H1 (cell line): ENCODE data around the gene PIGV. TPM values are rescaled to one million over a fixed set of nuclear protein-coding genes. Genes with fewer than 3 reads are reported as not detected.
"Not testable (repeated sequence)": the region's sequence is repeated elsewhere in the genome, so short reads cannot be mapped to it uniquely, and the experiment has no call there.

Experiments
- CTCF ChIA-PET: fragments of 300-600 bp; sonication (Branson Sonifier 250); formaldehyde crosslinking; loops from one replicate; lab custom pipeline; 2021; ENCODE audit not compliant: partially characterized antibody; lab: Charles Lee
- POLR2A ChIA-PET: fragments of 300-600 bp; sonication (Branson Sonifier 250); formaldehyde crosslinking; loops from one replicate; lab custom pipeline; 2021; ENCODE audit warnings: inconsistent platforms; ENCODE audit not compliant: partially characterized antibody; lab: Charles Lee
- DNase-seq, 2 experiments: peaks; one replicate each; pipeline versions ENCODE4 v3.0.0 to v3.0.0-alpha.2; 2010 to 2022; ENCODE audit warnings: low spot score in 2 of 2, low read depth in 1 of 2, mixed read lengths in 1 of 2
- FAIRE-seq: peaks from 2 replicates; lab custom pipeline; 2011; peaks lifted over from hg19 to GRCh38; lab: Jason Lieb, UNC
- H2AFZ ChIP-seq: 2 replicates; pipeline ENCODE4 v1.8.1; 2012; ENCODE audit warnings: low read length, inconsistent platforms
- H2AK5ac ChIP-seq: 2 replicates; pipeline ENCODE4 v1.6.1; 2013; ENCODE audit warnings: low read depth, low read length
- H2BK120ac ChIP-seq: replicated peaks from 2 replicates; pipeline ENCODE3; 2013; ENCODE audit warnings: low read depth, low read length, inconsistent platforms
- H2BK12ac ChIP-seq: 2 replicates; pipeline ENCODE4 v1.6.1; 2013; ENCODE audit warnings: low read depth, low read length
- H2BK15ac ChIP-seq: 2 replicates; pipeline ENCODE4 v1.6.1; 2013; ENCODE audit warnings: low read length
- H2BK20ac ChIP-seq: 2 replicates; pipeline ENCODE4 v1.6.1; 2013; ENCODE audit warnings: low read length
- H2BK5ac ChIP-seq: 2 replicates; pipeline ENCODE4 v1.6.1; 2013; ENCODE audit warnings: low read depth, low read length
- H3K14ac ChIP-seq: 2 replicates; pipeline ENCODE4 v1.6.1; 2013; ENCODE audit warnings: inconsistent platforms; ENCODE audit not compliant: insufficient read length
- H3K18ac ChIP-seq: 2 replicates; pipeline ENCODE4 v1.6.1; 2013; ENCODE audit warnings: low read length; ENCODE audit errors: extremely low read depth
- H3K23ac ChIP-seq: 2 replicates; pipeline ENCODE4 v1.6.1; 2013; ENCODE audit warnings: inconsistent platforms; ENCODE audit not compliant: insufficient read length
- H3K23me2 ChIP-seq: 2 replicates; pipeline ENCODE4 v1.6.1; 2013; ENCODE audit warnings: low read depth, low read length
- H3K27ac ChIP-seq: 2 replicates; pipeline ENCODE4 v1.6.1; 2011; ENCODE audit warnings: low read depth, low read length, inconsistent platforms
- H3K27me3 ChIP-seq, 4 experiments: replicated peaks in 1 of 4; 1 replicate in 1 of 4; 2 replicates in 3 of 4; pipeline versions ENCODE4 v1.6.1 to v1.8.1; 2011 to 2013; ENCODE audit warnings: low read length in 3 of 4, mild to moderate bottlenecking in 3 of 4, inconsistent platforms in 2 of 4, mixed read lengths in 2 of 4, moderate library complexity in 1 of 4; ENCODE audit not compliant: control insufficient read depth in 3 of 4, insufficient read depth in 3 of 4; ENCODE audit errors: extremely low read depth in 1 of 4
- H3K36me3 ChIP-seq, 4 experiments: 2 replicates each; pipeline versions ENCODE4 v1.6.1 to v1.8.1; 2011 to 2013; ENCODE audit warnings: mild to moderate bottlenecking in 4 of 4, low read length in 3 of 4, moderate library complexity in 2 of 4, control low read depth in 1 of 4, inconsistent platforms in 1 of 4; ENCODE audit not compliant: insufficient read depth in 4 of 4, control insufficient read depth in 2 of 4
- H3K4ac ChIP-seq: replicated peaks from 2 replicates; pipeline ENCODE3; 2013; ENCODE audit warnings: low read length, low read depth, mixed read lengths, inconsistent platforms; ENCODE audit not compliant: insufficient read length
- H3K4me1 ChIP-seq, 4 experiments: replicated peaks in 1 of 4; 1 replicate in 1 of 4; 2 replicates in 3 of 4; pipeline versions ENCODE4 v1.6.1 to v1.8.1; 2011 to 2013; ENCODE audit warnings: low read length in 3 of 4, inconsistent platforms in 2 of 4, mixed read lengths in 1 of 4; ENCODE audit not compliant: insufficient read depth in 4 of 4, control insufficient read depth in 3 of 4
- H3K4me2 ChIP-seq, 2 experiments: 2 replicates each; pipeline versions ENCODE4 v1.6.1 to v1.8.1; 2011 to 2013; ENCODE audit warnings: low read depth in 2 of 2, low read length in 2 of 2, control low read depth in 1 of 2, inconsistent platforms in 1 of 2, mild to moderate bottlenecking in 1 of 2; ENCODE audit not compliant: insufficient read depth in 1 of 2
- H3K4me3 ChIP-seq, 4 experiments: fragments of 200-600, 300-600 bp in 1 of 4; sonication (generic), shearing (Covaris generic), sonication (Bioruptor Twin) in 1 of 4; 2 replicates each; pipeline versions ENCODE4 v1.5.1 to v1.8.1; 2011 to 2016; ENCODE audit warnings: low read length in 4 of 4, low read depth in 3 of 4, control low read depth in 2 of 4, inconsistent platforms in 2 of 4, mild to moderate bottlenecking in 2 of 4, mixed read lengths in 1 of 4, moderate library complexity in 1 of 4; ENCODE audit not compliant: insufficient read depth in 2 of 4; ENCODE audit errors: extremely low read depth in 1 of 4
- H3K56ac ChIP-seq: replicated peaks from 2 replicates; pipeline ENCODE3; 2013; ENCODE audit warnings: low read depth, mild to moderate bottlenecking, mixed read lengths, low read length, inconsistent platforms; ENCODE audit not compliant: insufficient read length
- H3K79me1 ChIP-seq: 2 replicates; pipeline ENCODE4 v1.6.1; 2013; ENCODE audit warnings: low read depth, low read length, control low read depth
- H3K79me2 ChIP-seq, 2 experiments: 2 replicates each; pipeline versions ENCODE4 v1.6.1 to v1.8.1; 2012 to 2013; ENCODE audit warnings: low read length in 2 of 2, mild to moderate bottlenecking in 2 of 2, inconsistent platforms in 1 of 2; ENCODE audit not compliant: insufficient read depth in 2 of 2, control insufficient read depth in 1 of 2
- H3K9ac ChIP-seq, 4 experiments: replicated peaks in 1 of 4; 1 replicate in 1 of 4; 2 replicates in 3 of 4; pipeline versions ENCODE4 v1.6.1 to v1.8.1; 2011 to 2013; ENCODE audit warnings: low read depth in 3 of 4, low read length in 3 of 4, control low read depth in 2 of 4, mild to moderate bottlenecking in 2 of 4, moderate library complexity in 2 of 4, inconsistent platforms in 1 of 4; ENCODE audit errors: extremely low read depth in 1 of 4
- H3K9me3 ChIP-seq, 2 experiments: 2 replicates each; pipeline versions ENCODE4 v1.6.1 to v1.8.1; 2012 to 2013; ENCODE audit warnings: mild to moderate bottlenecking in 2 of 2, moderate library complexity in 2 of 2, control low read depth in 1 of 2, inconsistent platforms in 1 of 2, low read depth in 1 of 2, low read length in 1 of 2, mixed read lengths in 1 of 2; ENCODE audit not compliant: insufficient read depth in 2 of 2
- H4K20me1 ChIP-seq, 2 experiments: replicated peaks in 1 of 2; 2 replicates each; pipeline versions ENCODE3 to v1.8.1; 2011 to 2013; ENCODE audit warnings: inconsistent platforms in 2 of 2, low read length in 2 of 2, mild to moderate bottlenecking in 1 of 2; ENCODE audit not compliant: insufficient read depth in 2 of 2, control insufficient read depth in 1 of 2
- H4K5ac ChIP-seq: 2 replicates; pipeline ENCODE4 v1.6.1; 2013; ENCODE audit warnings: low read length, low read depth, mixed read lengths, inconsistent platforms; ENCODE audit not compliant: insufficient read length
- H4K8ac ChIP-seq: 2 replicates; pipeline ENCODE4 v1.8.0; 2013; ENCODE audit warnings: mild to moderate bottlenecking, moderate library complexity, low read length, inconsistent platforms; ENCODE audit not compliant: insufficient read depth; ENCODE audit errors: extremely low read depth
- H4K91ac ChIP-seq: replicated peaks from 2 replicates; pipeline ENCODE3; 2013; ENCODE audit warnings: low read length, mixed read lengths, inconsistent platforms; ENCODE audit not compliant: insufficient read length
- MAFK ChIP-seq: IDR thresholded peaks from 2 replicates; pipeline ENCODE4 v1.6.1; 2012; ENCODE audit warnings: low read depth, mild to moderate bottlenecking, improper control_type of control experiment, low read length
- WGBS, 2 experiments: shearing (Covaris generic) in 1 of 2; methylation state at CpG; one replicate each; pipeline versions ENCODE4 v1.1.6 to v1.1.7; 2013 to 2015; ENCODE audit warnings: low lambda C conversion rate in 2 of 2, mixed read lengths in 2 of 2, inconsistent platforms in 1 of 2, low coverage in 1 of 2, missing lambda C conversion rate in 1 of 2; ENCODE audit not compliant: insufficient replicate concordance in 2 of 2, insufficient coverage in 1 of 2, insufficient read length in 1 of 2; ENCODE audit errors: extremely low coverage in 1 of 2, missing lambda C conversion rate in 1 of 2; 5-methylcytosine and 5-hydroxymethylcytosine counted together
- polyA plus RNA-seq, 7 experiments: library from polyadenylated mRNA; depleted of rRNA in 3 of 7; stranded (reverse) in 5 of 7; unstranded in 2 of 7; fragments of >200 nt in 5 of 7; fragments of 200-250 nt in 2 of 7; gene quantifications; 1 replicate in 5 of 7; 2 replicates in 1 of 7; 4 replicates in 1 of 7; pipeline versions ENCODE4 v1.2.1 to v1.2.3, GENCODE V29; 2011 to 2013; ENCODE audit warnings: missing spikeins in 2 of 7, mixed read lengths in 2 of 7
- total RNA-seq: library from RNA; stranded (reverse); fragmentation: NEBNext Ultra II Directional; extraction: Animal tissue kit (Norgen Biotek cat#: 25700); gene quantifications from 2 replicates; pipeline ENCODE4 v1.2.1, GENCODE V29; 2021

PIGV gene
- total and polyA plus RNA-seq, 2 of the 8 experiments (the other 6 are each of a cell fraction or from before 2014, with no cell fraction given), result 8.5 to 20.9 TPM

DNA sequence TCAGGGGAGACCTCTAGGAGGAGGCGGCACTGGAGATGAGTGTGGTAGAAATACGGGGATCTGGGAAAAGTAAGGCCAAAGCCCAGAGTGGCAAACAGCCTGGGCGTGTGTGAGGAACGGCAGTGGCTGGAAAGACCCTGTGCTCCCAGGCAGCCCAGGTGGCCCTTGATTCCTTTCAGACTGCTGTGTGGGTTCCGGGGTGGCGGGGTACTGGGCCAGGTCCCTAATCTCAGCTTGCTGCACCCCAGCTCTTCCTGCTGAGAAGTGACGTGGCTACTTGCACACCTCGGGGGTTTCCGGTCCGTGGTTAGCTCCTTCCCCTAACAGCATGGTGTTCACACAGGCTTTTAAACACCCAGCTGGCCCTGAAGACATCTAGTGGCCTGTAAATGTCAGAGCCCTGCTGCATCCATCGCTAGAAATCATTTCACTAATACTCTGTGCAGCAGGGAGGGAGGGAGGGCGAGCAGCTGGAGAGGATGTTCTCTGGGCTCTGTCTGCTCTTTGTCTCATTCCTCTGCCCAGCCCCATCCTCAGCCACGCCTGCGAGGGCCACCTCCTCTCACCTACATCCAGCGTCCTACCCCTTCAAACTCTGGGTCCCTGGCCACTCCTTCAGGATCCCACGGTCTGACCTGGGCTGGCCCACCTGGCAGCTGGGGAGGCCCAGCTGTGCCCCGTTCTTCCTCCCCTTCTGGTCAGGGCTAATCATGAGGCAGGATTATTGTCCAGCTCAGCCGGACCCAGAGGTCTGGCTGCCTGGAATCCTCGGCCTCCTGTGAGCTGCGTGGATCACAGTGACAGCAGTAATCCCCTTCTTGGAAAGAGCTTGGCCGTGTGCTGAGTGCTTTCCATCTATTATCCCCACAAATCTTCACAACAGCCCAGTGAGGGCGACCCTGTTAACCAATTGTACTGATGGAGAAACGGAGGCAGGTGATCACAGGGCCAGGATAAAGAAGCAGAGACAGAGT, 46.0 kb downstream of the PIGV start (continued):
- no peak for TF ChIP-seq MAFK

- H3K56ac ChIP-seq, H2BK12ac ChIP-seq, H2BK5ac ChIP-seq, FAIRE-seq, H3K9ac ChIP-seq, H3K23ac ChIP-seq, H4K91ac ChIP-seq, H2BK20ac ChIP-seq, DNase-seq, H3K4me2 ChIP-seq, H4K5ac ChIP-seq, H3K14ac ChIP-seq, H3K79me2 ChIP-seq, H4K20me1 ChIP-seq, POLR2A ChIA-PET, H4K8ac ChIP-seq, H3K27me3 ChIP-seq, H3K4me3 ChIP-seq, H2BK120ac ChIP-seq, H3K23me2 ChIP-seq, H2BK15ac ChIP-seq, H2AFZ ChIP-seq, H2AK5ac ChIP-seq, H3K9me3 ChIP-seq, H3K4me1 ChIP-seq, H3K27ac ChIP-seq, H3K4ac ChIP-seq, H3K79me1 ChIP-seq, H3K18ac ChIP-seq: not testable (repeated sequence)
- 91% methylated on average over 5 of the region's 5 CpGs; no CpG with 5 or more reads in 1 of the 2 experiments for WGBS, 2 experiments
- CTCF ChIA-PET, result interaction anchor here (0.7 to 12.8 kb wide), 4 partner anchors 9 to 38 kb away, joined by 5 to 125 read pairs (median 16); partner anchors contain the start of gene SFN
- H3K36me3 ChIP-seq, result peaks cover 2 to 18% (median 10%) of the 10 kb centered on the region in 4 experiments; a peak in 6 of 8 replicates
Measured at GRCh38 chr1:26837665-26838064, 49.9 kb downstream of the PIGV start.
